T-helper 9 cell (primary cell): ENCODE data around the gene CCDC192.

Experiments
- DNase-seq: peaks from one replicate; pipeline ENCODE4 v3.0.0-alpha.2; 2020

The CCDC192 gene

DNA sequence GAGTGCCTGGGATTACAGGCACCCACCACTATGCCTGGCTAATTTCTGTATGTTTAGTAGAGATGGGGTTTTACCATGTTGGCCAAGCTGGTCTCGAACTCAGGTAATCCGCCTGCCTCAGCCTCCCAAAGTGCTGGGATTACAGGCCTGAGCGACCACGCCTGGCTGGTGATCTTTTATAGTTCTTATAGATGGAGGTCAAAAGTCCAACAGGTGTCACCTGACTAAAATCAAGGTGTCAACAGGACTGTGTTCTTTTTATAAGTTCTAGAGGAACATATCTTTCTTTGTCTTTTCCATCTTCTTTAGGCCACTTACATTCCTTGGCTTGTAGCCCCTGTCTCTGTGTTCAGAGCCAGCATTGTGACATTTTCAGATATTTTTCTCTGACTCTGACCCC is 224.9 kb downstream of the CCDC192 start:
- no peak for DNase-seq

DNA sequence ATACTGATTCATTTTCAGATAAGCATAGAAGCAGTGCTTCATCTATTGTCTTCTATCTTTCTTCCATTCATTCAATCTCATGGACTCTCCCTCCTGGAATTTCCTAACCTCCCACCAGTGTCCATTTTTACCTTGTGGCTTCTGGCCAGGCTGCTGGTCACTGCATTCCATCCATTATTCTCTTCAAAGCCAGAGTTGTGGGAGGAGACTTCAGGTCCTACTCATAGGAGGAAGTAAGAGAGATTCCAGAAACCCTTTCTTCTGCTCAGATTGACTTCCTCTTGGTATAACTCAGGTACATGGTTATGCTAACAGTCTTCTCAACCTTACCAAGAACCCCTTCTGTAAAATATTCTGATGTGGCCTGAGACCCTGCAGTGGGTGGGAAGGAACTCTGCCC is 227.1 kb downstream of the CCDC192 start:
- no peak for DNase-seq

DNA sequence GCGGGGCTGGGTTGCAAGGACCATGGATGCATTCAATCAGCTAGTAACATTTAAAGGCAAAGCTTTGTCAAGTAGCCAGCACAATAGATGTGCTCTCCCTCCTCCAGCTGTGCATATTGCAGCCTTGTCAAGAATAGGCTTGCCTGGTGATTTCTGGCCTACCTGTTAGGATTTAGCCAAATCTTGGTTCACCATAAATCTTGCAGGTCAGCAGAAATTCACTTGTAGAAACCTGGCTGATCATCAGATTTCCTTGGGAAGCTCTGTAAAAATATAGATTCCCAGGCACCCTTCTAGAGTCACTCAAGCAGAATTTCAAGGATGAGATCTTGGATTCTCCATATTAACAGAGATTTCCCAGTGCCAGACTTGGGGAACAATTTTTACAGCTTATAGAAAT is 228.2 kb downstream of the CCDC192 start:
- DNase-seq: no peak

DNA sequence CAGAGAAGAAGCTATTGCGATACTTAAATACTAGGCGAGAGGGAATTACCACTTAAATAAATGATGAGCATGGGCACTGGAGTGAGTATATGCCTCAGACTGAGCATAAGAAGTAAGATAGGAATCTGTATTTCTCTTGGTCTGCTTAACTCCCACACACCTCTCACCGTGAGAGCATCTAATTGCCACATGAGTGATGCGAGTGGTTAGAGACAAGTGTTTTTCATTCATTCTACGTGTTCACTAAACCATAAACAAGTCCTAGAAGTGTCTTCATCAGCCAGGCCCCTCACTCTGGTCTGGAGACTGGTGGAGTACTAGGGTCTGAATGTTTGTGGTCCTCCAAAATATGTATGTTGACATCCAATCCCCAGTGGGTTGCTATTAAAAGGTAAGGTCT is 230.2 kb downstream of the CCDC192 start:
- DNase-seq: no peak

DNA sequence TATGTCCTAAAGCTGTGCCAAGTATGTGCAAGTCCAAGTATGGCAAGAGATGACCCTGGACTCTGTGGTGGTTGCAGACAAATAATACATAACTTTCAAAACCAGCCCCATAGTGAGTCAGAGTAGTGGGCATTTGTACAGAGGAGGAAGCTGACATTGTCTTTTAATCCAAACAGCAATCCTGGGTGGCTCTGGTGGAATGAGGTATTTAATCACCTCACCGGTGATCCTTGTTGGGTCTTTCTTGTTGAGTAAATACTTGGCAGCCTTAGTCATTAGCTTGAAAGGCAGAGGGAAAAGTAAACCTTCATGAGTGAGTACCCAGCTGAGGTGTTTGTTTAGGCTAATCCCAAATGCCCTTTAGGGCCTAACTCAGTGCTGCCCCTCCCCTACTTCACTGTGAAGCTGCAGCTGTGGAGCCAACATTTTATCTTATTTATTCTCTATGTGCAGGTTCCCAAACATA is 231.6 kb downstream of the CCDC192 start:
- no peak for DNase-seq

DNA sequence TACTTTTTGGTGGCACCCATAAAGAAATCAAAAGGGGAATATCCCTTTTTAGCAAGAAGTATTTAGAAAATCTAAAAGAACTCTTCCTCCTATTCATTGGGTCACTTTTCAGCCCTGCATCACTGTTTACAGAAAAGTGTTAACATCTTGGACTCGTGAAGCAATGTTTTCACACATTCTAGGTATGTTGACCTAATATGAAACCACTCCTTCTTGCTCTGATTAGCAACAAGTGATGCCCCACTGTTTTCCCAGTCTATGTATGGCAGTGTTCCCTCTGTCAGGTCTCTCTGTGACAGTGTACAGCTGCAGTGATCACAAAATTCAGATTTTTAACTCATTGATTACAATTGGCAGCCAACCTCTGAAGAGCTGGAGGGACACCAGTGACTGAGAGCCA is 232.2 kb downstream of the CCDC192 start:
- DNase-seq: no peak

DNA sequence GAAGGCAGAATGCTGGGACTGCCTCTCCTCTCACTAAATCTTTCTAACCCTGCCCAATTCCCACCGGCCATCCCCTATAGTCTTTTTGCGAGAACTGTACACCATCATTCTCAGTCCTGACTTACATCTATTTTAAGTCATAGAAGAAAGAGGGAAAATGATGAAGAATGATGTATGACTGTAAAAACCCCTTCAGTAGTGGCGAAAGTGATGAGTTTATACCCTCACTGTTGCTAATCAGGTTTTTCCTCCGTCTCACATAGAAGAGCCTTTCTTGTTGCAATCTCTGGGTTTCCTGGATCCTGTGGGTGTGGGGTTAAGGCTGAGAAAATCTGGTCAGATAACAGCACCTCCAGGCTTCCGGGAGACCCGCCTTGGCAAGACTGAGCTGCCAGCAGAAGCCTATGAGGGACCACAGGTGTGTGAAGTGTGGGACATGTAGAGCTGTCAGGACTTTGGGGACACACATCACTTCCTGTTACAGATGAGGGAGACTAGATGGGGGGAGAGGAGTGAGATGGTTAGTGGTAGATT is 233.3 kb downstream of the CCDC192 start:
- DNase-seq: no peak

DNA sequence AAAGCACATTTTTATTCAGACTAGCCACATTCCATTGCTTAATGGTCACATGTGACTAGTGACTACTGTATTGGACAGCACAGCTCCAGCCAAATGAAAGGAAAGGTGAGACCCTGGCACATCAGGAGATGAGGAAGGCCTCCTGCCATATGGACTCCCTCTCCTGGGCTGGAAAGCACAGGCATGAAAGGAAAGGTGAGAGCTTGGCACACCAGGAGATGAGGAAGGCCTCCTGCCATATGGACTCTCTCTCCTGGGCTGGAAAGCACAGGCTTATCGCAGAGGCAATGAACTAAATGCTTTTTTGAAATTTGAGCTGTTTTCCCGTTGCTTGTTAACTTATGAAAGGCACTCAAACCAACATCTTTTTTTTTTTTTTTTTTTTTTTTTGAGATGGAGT is 235.6 kb downstream of the CCDC192 start:
- DNase-seq: no peak

DNA sequence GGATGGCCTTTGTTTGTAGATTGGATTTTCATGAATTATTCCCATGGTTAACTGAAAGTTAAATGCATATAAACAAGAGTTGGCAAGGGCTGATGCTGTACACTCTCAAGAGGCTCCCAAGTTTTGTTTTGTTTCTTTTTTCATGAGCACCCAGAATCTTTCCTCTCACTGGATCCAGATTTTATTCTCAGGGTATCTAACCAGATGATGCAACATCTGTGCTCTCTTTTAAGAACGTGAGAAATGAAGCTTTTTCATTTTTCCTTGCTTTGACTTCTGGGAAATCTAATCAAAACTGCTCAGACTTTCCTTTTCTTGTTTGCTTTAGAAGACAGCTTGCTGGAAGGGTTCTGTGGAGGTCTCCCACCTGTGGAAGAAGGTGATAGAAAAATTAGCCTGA is 237.7 kb downstream of the CCDC192 start:
- no peak for DNase-seq

DNA sequence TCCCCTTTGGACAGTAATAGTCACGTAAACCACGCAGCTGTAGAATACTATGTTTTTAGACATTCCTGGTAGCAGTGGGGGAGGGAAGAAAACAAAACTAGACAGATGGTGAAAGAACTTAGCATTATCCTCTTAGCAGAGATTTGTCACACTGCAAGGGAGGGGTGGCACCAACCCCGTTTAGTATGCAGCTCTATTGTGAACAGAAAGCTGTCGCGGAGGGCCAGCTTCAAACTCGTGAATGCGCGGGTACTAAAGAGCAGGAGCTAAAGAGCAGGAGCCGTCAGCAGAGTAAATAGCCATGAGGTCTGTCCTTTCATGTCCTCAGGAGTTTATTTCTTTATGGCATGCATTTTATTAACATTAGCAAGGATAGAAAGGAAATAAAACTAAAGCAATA is 238.5 kb downstream of the CCDC192 start:
- no peak for DNase-seq

DNA sequence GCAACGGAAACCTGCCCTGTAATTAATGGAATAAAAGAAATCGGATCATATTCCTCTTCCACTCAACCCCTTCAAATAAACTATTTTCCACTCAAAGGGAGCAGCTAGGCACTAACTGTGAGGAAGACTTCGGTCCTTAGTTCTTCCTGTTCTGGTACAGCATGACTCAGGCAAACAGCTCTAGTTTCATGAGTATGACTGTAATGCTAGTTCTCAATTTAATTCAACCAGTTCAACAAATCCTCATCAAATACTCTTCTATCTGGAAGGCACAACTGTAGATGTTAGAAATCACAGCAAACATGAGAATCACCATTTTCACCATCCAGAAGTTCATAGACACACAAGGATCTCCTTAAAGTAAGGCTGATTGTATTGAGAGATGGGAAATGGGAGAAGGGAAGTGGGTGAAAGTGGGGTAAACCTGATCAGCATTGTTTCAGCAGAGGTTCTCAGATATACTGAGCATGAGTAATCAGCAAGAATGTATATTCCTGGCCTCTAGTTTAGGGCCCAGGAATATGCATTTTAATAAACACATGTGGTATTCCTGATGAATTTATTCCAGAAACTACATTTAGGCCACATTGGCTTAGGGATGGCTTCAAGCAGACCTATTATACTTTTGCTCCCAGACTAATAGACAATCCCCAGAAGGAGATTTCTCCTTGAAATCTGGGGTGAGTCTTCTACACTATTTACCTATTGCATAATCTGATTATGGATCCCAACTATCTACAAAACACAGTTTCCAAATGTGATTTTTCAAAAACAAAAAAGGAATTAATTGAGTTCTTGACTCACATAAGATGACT is 239.3 kb downstream of the CCDC192 start:
- DNase-seq: no peak

DNA sequence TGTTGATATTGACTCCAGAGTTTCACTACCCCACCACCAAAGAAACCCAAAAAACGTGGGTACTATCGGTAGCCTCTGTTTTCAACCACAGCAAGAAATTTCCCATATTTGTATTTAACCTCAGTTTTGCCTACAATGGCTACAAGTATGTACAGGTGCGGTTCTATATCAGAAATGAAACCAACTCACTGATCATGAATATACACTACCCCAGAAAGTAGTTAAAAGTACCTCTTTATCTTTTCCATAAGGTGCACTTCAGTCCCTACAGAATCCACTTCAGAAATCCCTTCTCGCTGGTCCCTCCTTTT is 239.8 kb downstream of the CCDC192 start:
- DNase-seq: no peak

DNA sequence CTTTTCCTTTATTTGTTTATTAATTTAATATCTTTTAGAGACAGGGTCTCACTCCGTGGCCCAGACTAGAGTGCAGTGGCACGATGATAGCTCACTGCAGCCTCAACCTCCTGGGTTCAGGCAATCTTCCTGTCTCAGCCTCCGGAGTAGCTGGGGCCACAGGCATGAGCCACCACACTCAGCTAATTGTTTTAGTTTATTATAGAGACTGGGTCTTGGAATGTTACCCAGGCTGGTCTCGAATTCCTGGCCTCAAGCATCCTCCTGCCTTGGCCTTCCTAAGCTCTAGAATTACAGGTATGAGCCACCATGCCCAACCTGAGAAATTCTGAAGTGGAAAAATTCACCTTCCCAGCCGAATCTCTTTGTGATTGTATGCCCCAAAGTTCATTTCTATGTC is 240.9 kb downstream of the CCDC192 start:
- DNase-seq: no peak

DNA sequence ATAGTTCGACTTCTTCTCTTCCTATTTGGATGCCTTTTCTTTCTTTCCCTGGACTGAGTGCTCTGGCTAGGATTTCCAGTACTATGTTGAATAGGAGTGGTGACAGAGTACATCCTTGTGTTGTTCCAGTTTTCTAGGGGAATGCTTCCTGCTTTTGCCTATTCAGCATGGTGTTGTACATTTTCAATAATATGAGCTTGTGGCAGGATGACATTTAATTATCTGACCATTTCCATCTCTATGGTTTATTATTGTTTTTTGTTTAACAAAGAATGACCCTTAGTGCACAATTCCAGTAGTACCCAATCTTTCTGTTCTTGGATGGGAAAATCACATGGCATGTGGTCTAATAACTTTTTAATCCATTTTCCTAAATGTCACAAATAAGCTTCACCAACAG is 244.8 kb downstream of the CCDC192 start:
- DNase-seq: no peak

DNA sequence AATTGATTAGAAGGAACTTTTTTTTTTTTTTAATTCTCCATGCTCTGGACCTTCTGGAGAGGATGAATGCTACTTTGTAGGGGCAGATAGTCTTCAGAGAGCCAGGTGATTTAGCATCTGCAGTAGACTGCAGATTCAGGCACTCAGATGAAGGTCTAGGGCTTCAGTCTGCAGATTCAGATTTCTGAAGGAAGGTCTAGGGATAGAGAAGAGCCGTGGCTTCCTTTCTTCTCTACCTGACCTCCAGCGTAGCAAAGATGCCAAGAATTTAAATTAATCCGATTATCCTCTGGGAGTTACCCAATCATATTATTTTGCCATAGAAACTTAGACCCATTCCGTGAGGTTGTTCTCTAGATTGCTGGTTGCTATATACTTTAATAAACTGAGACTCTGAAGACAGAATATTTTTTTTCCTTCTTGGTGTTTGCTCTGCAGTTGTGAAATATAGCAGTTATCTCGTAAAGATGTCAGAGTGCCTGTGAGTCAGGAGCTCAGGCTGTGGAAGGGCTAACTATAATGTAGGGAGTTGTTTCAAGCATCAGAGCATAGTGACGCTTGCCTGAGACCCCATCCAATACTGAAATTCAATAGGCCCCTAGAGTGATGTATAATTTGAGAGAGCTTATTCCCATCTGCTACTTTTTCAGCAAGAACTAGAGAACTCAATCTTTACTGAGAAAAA is 247.7 kb downstream of the CCDC192 start:
- DNase-seq: no peak

DNA sequence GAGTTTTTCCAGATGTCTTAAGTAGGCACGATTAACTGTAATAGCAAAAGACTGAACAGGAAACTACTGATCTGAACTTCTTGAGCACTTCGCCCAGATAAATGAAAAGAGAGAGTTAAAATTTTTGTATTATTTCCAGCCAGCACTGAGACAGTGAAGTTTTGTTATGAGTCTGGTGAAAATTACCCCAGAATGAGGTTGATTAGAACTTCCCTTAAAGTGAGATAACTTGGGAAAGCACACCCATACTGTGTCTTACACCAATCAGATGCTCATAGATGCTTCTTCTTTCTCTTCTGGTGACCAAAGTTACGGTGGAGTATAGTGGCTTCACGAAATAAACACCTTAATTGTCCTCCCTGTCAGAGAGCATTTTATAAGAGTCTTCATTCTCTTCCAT is 248.6 kb downstream of the CCDC192 start:
- no peak for DNase-seq

DNA sequence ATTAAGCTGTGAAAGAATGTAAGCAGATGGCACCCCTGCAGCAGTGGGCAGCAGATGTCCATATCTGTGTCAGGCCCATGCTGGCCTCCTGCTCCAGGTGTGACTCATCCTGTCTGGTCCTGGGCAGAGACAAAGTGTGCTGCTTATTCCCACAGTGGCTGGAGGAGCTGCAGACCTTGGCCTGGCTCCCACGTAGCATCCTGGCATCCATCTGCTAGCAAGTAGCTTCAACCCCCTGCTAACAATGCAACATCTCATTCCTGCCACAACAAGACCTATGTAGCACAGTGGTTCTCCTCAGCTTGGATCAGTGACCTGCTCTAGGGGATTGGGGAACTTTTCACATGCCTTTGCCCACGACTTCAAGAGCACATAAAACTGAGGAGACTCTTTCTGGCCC is 254.0 kb downstream of the CCDC192 start:
- no peak for DNase-seq

DNA sequence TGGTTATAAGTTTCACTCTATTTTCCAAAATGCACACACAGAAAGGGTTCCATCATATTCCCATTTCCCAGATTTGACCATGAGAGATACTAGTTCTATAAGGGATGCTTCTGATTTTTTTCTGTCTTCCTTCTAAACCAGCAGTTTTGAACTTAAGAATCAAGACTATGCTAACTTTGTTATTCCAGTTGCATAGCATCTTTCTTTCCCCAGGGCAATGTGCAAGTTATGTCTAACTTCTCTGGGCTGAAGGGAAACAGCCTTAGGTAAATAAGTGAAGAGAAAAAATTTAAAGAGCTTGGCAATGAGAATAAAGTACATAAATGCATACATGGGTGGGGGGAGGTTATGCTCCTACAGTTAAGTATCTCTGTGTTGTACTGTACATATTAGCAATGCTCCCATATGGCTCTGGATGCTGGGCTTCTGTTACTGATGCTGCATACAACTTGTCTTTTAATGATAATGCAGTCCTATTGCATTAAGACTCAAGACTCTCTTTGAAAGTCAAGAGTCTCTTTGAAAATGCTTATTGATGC is 254.6 kb downstream of the CCDC192 start:
- DNase-seq: no peak

DNA sequence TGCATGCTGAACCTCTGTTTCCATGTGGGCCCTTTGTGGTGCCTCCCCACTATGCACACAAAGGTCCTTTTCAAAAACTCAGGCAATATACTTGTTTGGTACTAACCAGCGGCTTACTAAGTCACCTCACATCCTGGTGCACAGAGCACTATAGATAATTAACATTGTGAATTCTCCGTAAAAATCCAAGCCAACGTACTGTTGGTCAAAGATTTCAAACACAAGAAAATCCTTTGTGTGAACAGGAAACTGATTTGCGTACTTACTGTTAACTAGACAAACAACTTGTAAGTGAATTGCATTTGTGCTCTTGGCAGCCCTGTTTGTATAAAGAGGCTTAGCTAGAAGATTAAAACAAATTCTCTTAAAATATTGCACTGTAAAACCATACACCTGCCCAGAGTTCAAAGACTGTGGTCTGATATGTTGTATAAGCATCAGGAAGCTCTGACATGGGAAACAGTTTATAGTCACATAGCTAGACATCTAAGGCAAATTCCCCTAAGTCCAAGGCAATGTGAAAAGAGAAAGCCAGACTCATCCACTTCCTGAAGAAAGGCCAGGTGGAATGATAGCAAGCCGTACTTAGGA is 255.3 kb downstream of the CCDC192 start:
- DNase-seq: no peak

DNA sequence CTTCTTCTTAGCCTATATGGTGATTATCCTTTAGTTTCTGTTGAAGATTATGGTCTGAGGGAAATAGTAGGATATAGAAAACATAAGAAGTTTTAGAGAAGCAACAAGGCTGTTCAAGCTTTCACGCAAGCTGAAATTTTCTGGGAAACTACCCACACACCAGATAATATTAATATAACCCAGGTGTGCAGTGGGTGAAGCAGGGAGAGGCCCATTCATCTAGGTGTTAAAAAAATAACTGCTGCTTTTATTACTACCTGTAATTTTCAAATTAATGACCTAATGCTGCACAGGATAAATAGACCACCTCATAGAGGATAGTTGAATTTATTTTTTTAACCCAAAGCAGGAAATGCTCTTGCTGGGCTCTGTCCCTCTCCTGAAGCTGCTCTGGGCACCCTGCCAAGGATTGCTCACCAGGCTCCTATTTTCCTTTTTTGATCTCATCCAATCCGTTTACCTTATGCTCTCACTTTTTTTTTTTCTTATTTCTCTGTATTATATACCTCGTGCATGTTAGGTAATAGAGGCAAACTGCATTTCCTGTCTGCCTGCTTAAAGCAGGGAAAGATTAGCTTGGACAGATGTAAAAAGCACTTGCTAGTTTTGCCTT is 256.1 kb downstream of the CCDC192 start:
- no peak for DNase-seq

DNA sequence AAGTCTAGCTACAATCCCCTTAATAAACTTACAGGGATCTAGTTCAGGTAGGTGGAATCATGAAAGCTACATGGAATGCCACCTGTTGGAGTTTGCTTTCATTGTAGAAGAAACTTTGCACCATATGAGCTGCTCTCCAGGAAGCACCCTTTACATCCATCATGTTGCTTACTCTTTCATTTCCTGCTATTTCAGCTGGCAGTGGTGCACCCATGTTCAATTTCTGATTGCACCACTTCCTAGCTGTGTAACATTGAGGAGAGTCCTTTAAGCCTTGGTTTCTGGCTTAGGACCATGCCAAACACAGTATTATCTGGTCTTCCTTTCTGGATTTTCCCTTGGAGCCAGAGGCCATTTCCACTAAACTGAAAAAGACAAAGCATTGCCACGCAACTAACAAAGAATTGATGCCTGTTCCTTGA is 257.1 kb downstream of the CCDC192 start:
- no peak for DNase-seq

DNA sequence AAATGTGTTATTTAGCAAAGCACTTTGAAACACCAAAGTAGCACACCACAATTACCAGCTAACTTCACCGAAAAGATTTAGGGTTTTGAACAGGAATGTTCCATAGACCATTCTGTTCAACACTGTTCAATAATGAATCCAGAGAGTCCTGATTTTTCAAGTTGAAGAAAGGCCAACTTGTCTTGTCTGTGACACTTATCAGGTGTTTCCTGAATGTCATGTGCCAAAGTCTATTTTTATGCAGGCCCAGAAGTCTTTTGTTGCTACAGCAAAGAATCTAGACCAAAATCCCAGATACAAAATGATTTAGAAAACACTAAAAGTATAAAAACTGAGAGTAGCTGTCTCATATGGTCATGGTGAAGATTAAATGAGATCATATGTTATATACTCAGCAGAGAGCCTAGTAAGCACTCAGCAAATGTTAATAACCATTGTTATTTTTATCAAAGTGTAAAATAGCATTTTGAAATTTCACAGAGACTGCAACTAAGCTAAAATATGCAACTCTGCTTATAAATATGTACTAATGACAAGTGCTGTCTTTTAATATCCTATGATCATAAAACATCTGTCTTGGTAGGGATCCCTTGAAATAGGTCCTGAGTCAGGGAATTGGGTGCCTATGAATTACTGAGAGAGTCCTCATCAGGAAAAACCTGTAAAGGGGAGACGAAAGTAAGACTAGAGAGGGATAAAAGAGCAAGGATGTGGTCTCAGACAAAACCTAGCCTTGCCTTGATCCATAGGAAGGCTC is 258.0 kb downstream of the CCDC192 start:
- no peak for DNase-seq

DNA sequence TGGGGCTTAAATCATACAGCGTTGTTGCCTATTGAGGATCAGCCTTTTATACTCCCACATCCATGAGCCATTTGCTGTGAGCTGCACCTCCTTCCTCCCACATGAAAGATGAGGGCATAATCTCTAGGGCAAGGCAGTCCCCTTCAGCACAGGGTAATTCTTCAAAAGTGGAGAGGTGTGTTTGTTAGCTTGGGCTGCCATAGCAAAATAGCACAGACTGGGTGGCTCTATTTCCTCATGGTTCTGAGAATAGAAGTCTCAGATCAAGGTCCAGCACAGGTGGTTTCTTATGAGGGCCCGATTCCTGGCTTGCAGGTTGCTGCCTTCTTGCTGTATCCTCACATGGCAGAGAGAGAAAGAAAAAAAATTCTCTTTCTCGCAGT is 258.6 kb downstream of the CCDC192 start:
- DNase-seq: no peak
